HepG2 (cell line): Measurements from ENCODE around the gene LMAN2L. TPM values are rescaled to one million over a fixed set of nuclear protein-coding genes. Genes with fewer than 3 reads are reported as not detected.

Experiments
- DMAP1 ChIP-seq: IDR thresholded peaks from 2 replicates; pipeline ENCODE4 v1.6.1; 2016
- NCOA1 ChIP-seq: sonication (generic); formaldehyde crosslinking; IDR thresholded peaks from 2 replicates; pipeline ENCODE4 v1.9.0; 2021; ENCODE audit warnings: missing genetic modification reagents
- NCOA2 ChIP-seq: sonication (generic); formaldehyde crosslinking; IDR thresholded peaks from 2 replicates; pipeline ENCODE4 v1.8.0; 2022; ENCODE audit warnings: inconsistent platforms
- PHF20 ChIP-seq: sonication (generic); formaldehyde crosslinking; IDR thresholded peaks from 2 replicates; pipeline ENCODE4 v1.5.0; 2020; ENCODE audit warnings: mild to moderate bottlenecking, missing genetic modification reagents
- RBM22 ChIP-seq: fragments of 200-400 bp; formaldehyde crosslinking; optimal IDR thresholded peaks from 2 replicates; pipeline ENCODE3; 2017; ENCODE audit warnings: mild to moderate bottlenecking, low read length, moderate library complexity
- SALL1 ChIP-seq: sonication (generic); formaldehyde crosslinking; IDR thresholded peaks from 2 replicates; pipeline ENCODE4 v1.8.0; 2022; ENCODE audit warnings: mild to moderate bottlenecking, missing genetic modification reagents
- SOX6 ChIP-seq, 2 experiments: fragments of 450-650 bp in 1 of 2; sonication (generic) in 1 of 2; formaldehyde crosslinking in 1 of 2; IDR thresholded peaks; 2 replicates each; pipeline versions ENCODE4 v1.4.0 to v1.6.1; 2017 to 2020; ENCODE audit warnings: antibody characterized with exemption in 1 of 2, mild to moderate bottlenecking in 1 of 2, missing genetic modification reagents in 1 of 2
- TBX3 ChIP-seq: fragments of 450-650 bp; IDR thresholded peaks from 2 replicates; pipeline ENCODE4 v1.6.1; 2017; ENCODE audit warnings: antibody characterized with exemption, mild to moderate bottlenecking, inconsistent platforms, borderline replicate concordance
- ZFAT ChIP-seq: sonication (generic); formaldehyde crosslinking; conservative IDR thresholded peaks from 2 replicates; pipeline ENCODE4 v1.8.1; 2023; ENCODE audit warnings: missing genetic modification reagents, inconsistent platforms
- ZKSCAN1 ChIP-seq: fragments of 150-350 bp; IDR thresholded peaks from 2 replicates; pipeline ENCODE4 v1.6.1; 2014; ENCODE audit warnings: low read length
- ZNF343 ChIP-seq: sonication (generic); formaldehyde crosslinking; IDR thresholded peaks from 2 replicates; pipeline ENCODE4 v1.4.0; 2020; ENCODE audit warnings: mild to moderate bottlenecking, missing genetic modification reagents
- ZNF501 ChIP-seq: sonication (generic); formaldehyde crosslinking; IDR thresholded peaks from 2 replicates; pipeline ENCODE4 v1.5.1; 2020; ENCODE audit warnings: mild to moderate bottlenecking, moderate library complexity, missing genetic modification reagents
- ZNF605 ChIP-seq: sonication (generic); formaldehyde crosslinking; IDR thresholded peaks from 2 replicates; pipeline ENCODE4 v1.8.0; 2022; ENCODE audit warnings: mild to moderate bottlenecking, missing genetic modification reagents
- ZNF7 ChIP-seq: IDR thresholded peaks from 2 replicates; pipeline ENCODE4 v1.6.1; 2016; ENCODE audit warnings: missing biosample characterization, missing genetic modification reagents
- polyA plus RNA-seq, 8 experiments: library from polyadenylated mRNA; depleted of rRNA in 3 of 8; stranded (reverse) in 7 of 8; unstranded in 1 of 8; fragments of >200 nt; fragmentation: Illumina TruSeq in 4 of 8; extraction: Trizol in 4 of 8; gene quantifications; 2 replicates each; pipeline versions ENCODE4 v1.2.1 to v1.2.3, GENCODE V29; 2011 to 2016; ENCODE audit warnings: low read depth in 4 of 8, missing spikeins in 1 of 8, mixed read lengths in 1 of 8; ENCODE audit not compliant: insufficient read depth in 1 of 8
- total RNA-seq, 5 experiments: library from RNA; depleted of rRNA; stranded (reverse); fragments of >200 nt; fragmentation: Illumina TruSeq; extraction: Trizol; gene quantifications; 2 replicates each; pipeline ENCODE4 v1.2.3, GENCODE V29; 2016; ENCODE audit warnings: low read depth in 1 of 5
- TF ChIP-seq, protein P1 (sequence below): sonication (generic); formaldehyde crosslinking; IDR thresholded peaks from 2 replicates; pipeline ENCODE4 v1.4.0; 2020; ENCODE audit warnings: missing genetic modification reagents, borderline replicate concordance
- TF ChIP-seq, protein P2 (sequence below): sonication (generic); formaldehyde crosslinking; IDR thresholded peaks from 2 replicates; pipeline ENCODE4 v1.5.1; 2020; ENCODE audit warnings: mild to moderate bottlenecking, missing genetic modification reagents, moderate library complexity
- TF ChIP-seq, protein P3 (sequence below): sonication (generic); formaldehyde crosslinking; IDR thresholded peaks from 2 replicates; pipeline ENCODE4 v1.4.0; 2020; ENCODE audit warnings: mild to moderate bottlenecking, missing genetic modification reagents
- TF ChIP-seq, protein P4 (sequence below), 2 experiments: sonication (generic) in 1 of 2; formaldehyde crosslinking in 1 of 2; IDR thresholded peaks; 2 replicates each; pipeline versions ENCODE4 v1.6.1 to v1.9.0; 2014 to 2022; ENCODE audit warnings: antibody characterized with exemption in 1 of 2, borderline replicate concordance in 1 of 2, inconsistent platforms in 1 of 2, low read depth in 1 of 2, missing genetic modification reagents in 1 of 2

The LMAN2L gene
- total and polyA plus RNA-seq, 2 of the 13 experiments (the other 11 are each of a cell fraction or from before 2014, with no cell fraction given) = 39.1 to 57.9 TPM

DNA sequence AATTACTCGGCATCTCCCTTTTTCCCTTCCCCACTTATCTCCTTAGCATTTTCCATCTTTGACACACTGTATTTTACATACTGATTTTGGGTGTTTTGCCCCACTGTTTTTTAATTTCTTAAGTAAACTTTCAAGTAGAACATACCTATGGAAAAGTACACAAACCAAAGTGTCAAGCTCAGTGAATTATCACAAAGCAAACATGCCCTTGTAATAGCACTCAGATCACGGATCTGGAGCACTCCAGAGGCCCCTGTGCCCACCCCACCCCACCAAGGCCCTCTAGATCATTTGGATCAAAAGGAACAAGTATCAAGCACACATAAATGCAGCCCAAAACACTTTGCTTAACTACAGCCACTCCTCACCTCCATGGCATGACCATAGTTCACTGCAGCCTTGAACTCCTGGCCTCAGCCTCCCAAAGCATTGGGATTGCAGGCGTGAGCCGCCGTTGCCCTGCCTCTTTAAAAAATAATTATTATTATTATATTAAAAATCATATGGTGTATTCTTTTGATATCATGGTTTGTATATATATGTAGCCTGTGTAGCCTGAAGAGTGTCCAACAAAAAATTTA lies 59.2 kb downstream of the LMAN2L start (continued):
- no peak for TF ChIP-seq DMAP1 (CRISPR knock-in tag)
- TF ChIP-seq, protein P1, sequence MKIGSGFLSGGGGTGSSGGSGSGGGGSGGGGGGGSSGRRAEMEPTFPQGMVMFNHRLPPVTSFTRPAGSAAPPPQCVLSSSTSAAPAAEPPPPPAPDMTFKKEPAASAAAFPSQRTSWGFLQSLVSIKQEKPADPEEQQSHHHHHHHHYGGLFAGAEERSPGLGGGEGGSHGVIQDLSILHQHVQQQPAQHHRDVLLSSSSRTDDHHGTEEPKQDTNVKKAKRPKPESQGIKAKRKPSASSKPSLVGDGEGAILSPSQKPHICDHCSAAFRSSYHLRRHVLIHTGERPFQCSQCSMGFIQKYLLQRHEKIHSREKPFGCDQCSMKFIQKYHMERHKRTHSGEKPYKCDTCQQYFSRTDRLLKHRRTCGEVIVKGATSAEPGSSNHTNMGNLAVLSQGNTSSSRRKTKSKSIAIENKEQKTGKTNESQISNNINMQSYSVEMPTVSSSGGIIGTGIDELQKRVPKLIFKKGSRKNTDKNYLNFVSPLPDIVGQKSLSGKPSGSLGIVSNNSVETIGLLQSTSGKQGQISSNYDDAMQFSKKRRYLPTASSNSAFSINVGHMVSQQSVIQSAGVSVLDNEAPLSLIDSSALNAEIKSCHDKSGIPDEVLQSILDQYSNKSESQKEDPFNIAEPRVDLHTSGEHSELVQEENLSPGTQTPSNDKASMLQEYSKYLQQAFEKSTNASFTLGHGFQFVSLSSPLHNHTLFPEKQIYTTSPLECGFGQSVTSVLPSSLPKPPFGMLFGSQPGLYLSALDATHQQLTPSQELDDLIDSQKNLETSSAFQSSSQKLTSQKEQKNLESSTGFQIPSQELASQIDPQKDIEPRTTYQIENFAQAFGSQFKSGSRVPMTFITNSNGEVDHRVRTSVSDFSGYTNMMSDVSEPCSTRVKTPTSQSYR (CRISPR knock-in tag) = no peak
- TF ChIP-seq SALL1 (CRISPR knock-in tag) = peak; percentile 52; the same call in 1 of the 2 replicates
- no peak for TF ChIP-seq ZKSCAN1
- no peak for TF ChIP-seq ZNF343 (CRISPR knock-in tag)
- TF ChIP-seq ZFAT (CRISPR knock-in tag) = no peak
- no peak for TF ChIP-seq PHF20 (CRISPR knock-in tag)
- TF ChIP-seq, protein P2, sequence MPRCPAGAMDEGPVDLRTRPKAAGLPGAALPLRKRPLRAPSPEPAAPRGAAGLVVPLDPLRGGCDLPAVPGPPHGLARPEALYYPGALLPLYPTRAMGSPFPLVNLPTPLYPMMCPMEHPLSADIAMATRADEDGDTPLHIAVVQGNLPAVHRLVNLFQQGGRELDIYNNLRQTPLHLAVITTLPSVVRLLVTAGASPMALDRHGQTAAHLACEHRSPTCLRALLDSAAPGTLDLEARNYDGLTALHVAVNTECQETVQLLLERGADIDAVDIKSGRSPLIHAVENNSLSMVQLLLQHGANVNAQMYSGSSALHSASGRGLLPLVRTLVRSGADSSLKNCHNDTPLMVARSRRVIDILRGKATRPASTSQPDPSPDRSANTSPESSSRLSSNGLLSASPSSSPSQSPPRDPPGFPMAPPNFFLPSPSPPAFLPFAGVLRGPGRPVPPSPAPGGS (CRISPR knock-in tag) = no peak
- TF ChIP-seq ZNF501 (CRISPR knock-in tag) = no peak
- TF ChIP-seq ZNF7 (CRISPR knock-in tag) = no peak
- TF ChIP-seq NCOA2 (CRISPR knock-in tag) = no peak
- no peak for TF ChIP-seq NCOA1 (CRISPR knock-in tag)
- TF ChIP-seq SOX6 (IDR thresholded peaks at IDR 0.05) = no peak
- TF ChIP-seq SOX6 (CRISPR knock-in tag; IDR thresholded peaks at IDR 0.05) = peak; percentile 44; the same call in 1 of the 2 replicates
- peak; percentile 62; the same call in 1 of the 2 replicates for TF ChIP-seq TBX3
- TF ChIP-seq ZNF605 (CRISPR knock-in tag) = no peak
- TF ChIP-seq, protein P3, sequence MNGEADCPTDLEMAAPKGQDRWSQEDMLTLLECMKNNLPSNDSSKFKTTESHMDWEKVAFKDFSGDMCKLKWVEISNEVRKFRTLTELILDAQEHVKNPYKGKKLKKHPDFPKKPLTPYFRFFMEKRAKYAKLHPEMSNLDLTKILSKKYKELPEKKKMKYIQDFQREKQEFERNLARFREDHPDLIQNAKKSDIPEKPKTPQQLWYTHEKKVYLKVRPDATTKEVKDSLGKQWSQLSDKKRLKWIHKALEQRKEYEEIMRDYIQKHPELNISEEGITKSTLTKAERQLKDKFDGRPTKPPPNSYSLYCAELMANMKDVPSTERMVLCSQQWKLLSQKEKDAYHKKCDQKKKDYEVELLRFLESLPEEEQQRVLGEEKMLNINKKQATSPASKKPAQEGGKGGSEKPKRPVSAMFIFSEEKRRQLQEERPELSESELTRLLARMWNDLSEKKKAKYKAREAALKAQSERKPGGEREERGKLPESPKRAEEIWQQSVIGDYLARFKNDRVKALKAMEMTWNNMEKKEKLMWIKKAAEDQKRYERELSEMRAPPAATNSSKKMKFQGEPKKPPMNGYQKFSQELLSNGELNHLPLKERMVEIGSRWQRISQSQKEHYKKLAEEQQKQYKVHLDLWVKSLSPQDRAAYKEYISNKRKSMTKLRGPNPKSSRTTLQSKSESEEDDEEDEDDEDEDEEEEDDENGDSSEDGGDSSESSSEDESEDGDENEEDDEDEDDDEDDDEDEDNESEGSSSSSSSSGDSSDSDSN (CRISPR knock-in tag) = no peak
- TF ChIP-seq, protein P4, sequence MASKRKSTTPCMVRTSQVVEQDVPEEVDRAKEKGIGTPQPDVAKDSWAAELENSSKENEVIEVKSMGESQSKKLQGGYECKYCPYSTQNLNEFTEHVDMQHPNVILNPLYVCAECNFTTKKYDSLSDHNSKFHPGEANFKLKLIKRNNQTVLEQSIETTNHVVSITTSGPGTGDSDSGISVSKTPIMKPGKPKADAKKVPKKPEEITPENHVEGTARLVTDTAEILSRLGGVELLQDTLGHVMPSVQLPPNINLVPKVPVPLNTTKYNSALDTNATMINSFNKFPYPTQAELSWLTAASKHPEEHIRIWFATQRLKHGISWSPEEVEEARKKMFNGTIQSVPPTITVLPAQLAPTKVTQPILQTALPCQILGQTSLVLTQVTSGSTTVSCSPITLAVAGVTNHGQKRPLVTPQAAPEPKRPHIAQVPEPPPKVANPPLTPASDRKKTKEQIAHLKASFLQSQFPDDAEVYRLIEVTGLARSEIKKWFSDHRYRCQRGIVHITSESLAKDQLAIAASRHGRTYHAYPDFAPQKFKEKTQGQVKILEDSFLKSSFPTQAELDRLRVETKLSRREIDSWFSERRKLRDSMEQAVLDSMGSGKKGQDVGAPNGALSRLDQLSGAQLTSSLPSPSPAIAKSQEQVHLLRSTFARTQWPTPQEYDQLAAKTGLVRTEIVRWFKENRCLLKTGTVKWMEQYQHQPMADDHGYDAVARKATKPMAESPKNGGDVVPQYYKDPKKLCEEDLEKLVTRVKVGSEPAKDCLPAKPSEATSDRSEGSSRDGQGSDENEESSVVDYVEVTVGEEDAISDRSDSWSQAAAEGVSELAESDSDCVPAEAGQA (IDR thresholded peaks at IDR 0.05; ENCODE audit: low read depth) = no peak
- TF ChIP-seq, protein P4 (CRISPR knock-in tag; IDR thresholded peaks at IDR 0.05; ENCODE audit: borderline replicate concordance) = no peak
- TF ChIP-seq RBM22 = no peak
